ENCODE results near the gene ZXDA. TPM values are rescaled to one million over a fixed set of nuclear protein-coding genes. Genes with fewer than 3 reads are reported as not detected.

ZXDA gene
- total and polyA plus RNA-seq, 9 of the 15 experiments (the other 6 are each of a cell fraction or from before 2014, with no cell fraction given), result 0.01 to 0.51 (median 0.28) TPM; not detected in 1

DNA sequence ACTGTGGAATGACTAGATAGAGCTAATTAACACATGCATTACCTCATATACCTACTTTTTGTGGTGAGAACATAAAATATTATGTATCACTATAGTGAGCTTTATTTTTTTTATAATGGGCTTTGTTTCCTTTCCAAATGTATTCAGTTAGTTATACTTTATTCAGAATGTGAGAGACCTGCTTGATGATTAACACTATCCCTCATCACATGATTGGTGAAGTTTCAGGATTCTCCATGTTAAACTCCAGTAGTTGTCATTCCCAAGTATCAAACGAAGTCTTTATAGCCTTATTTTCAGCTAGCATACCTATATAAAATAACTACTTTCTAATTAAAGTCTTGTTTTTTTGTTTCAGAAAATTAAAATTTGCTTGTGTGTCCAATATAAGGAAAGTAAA is 8.8 kb downstream of the ZXDA start:
- Histone ChIP-seq H2AFZ (ENCODE audit: low read depth, low read length) (no peak overlapping the region), H3K36me3 (ENCODE audit: control insufficient read depth, insufficient read depth, low read length) (no peaks in the 10 kb centered on the region), H3K9ac (ENCODE audit: insufficient read depth in 1 of 2, low read depth in 2 of 2, low read length in 2 of 2) (no peak overlapping the region), H3K4me3 (no peak overlapping the region), H3K9me1 (ENCODE audit: control insufficient read depth, insufficient read depth, low read length) (no peaks in the 10 kb centered on the region), H3K27ac (ENCODE audit: extremely low read depth, low read depth, low read length) (no peak overlapping the region), H3K4me2 (ENCODE audit: insufficient read depth, low read length) (no peak overlapping the region), H3K9me3 (replicated peaks; ENCODE audit: control insufficient read depth, insufficient read depth, low read depth, low read length) (no peaks in the 10 kb centered on the region), H3K4me1 (replicated peaks in 1 of 2; ENCODE audit: control insufficient read depth in 2 of 2, insufficient read depth in 2 of 2, low read length in 2 of 2) (no peaks in the 10 kb centered on the region), H3K27me3 (ENCODE audit: control insufficient read depth in 2 of 2, insufficient read depth in 2 of 2, low read length in 2 of 2) (no peaks in the 10 kb centered on the region), H3K79me2 (ENCODE audit: control insufficient read depth, insufficient read depth, low read length) (no peaks in the 10 kb centered on the region), H4K20me1 (replicated peaks; ENCODE audit: control insufficient read depth, insufficient read depth, low read length) (no peaks in the 10 kb centered on the region)
- ChIA-PET POLR2A (no interaction called here), CTCF (ENCODE audit: low intra/inter-chr PET ratio) (no interaction called here)
- 0% methylated on average over 1 of the region's 1 CpG for WGBS (ENCODE audit: insufficient coverage, low coverage, missing lambda C conversion rate)
- ATAC-seq (no peak), DNase-seq (ENCODE audit: extremely low read depth in 1 of 4, low spot score in 3 of 4) (no peak), FAIRE-seq (no peak)
- BruUV-seq (replicated peaks), result no TSS peak
- in situ Hi-C loops (cut with MboI) (no loop called here), intact Hi-C loops (cut with micrococcal nuclease) (loop anchor here (10.0 kb wide), 1 partner anchor 57 kb away; no protein-coding TSS in a partner anchor)
- TF ChIP-seq CHCHD3 (CRISPR knock-in tag; IDR thresholded peaks at IDR 0.05) (no peak), ZNF764 (CRISPR knock-in tag; IDR thresholded peaks at IDR 0.05; ENCODE audit: low read depth) (no peak), CAMTA2 (CRISPR knock-in tag; conservative IDR thresholded peaks at IDR 0.05) (no peak), ZNF174 (CRISPR knock-in tag; IDR thresholded peaks at IDR 0.05) (no peak), SRSF7 (optimal IDR thresholded peaks at IDR 0.05; ENCODE audit: low read depth, low read length) (no peak)
- TF ChIP-seq, protein P1, sequence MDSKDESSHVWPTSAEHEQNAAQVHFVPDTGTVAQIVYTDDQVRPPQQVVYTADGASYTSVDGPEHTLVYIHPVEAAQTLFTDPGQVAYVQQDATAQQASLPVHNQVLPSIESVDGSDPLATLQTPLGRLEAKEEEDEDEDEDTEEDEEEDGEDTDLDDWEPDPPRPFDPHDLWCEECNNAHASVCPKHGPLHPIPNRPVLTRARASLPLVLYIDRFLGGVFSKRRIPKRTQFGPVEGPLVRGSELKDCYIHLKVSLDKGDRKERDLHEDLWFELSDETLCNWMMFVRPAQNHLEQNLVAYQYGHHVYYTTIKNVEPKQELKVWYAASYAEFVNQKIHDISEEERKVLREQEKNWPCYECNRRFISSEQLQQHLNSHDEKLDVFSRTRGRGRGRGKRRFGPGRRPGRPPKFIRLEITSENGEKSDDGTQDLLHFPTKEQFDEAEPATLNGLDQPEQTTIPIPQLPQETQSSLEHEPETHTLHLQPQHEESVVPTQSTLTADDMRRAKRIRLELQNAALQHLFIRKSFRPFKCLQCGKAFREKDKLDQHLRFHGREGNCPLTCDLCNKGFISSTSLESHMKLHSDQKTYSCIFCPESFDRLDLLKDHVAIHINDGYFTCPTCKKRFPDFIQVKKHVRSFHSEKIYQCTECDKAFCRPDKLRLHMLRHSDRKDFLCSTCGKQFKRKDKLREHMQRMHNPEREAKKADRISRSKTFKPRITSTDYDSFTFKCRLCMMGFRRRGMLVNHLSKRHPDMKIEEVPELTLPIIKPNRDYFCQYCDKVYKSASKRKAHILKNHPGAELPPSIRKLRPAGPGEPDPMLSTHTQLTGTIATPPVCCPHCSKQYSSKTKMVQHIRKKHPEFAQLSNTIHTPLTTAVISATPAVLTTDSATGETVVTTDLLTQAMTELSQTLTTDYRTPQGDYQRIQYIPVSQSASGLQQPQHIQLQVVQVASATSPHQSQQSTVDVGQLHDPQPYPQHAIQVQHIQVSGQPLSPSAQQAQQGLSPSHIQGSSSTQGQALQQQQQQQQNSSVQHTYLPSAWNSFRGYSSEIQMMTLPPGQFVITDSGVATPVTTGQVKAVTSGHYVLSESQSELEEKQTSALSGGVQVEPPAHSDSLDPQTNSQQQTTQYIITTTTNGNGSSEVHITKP (IDR thresholded peaks at IDR 0.05; ENCODE audit: partially characterized antibody), result no peak
- TF ChIP-seq, protein P2, sequence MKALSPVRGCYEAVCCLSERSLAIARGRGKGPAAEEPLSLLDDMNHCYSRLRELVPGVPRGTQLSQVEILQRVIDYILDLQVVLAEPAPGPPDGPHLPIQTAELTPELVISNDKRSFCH (CRISPR knock-in tag; IDR thresholded peaks at IDR 0.05), result no peak
- TF ChIP-seq, protein P2 (tag; IDR thresholded peaks at IDR 0.05), result no peak

Data from K562 (cell line).